ENCODE measurements around the gene ELOF1. TPM values are rescaled to one million over a fixed set of nuclear protein-coding genes. Genes with fewer than 3 reads are reported as not detected.
A peak's percentile ranks its signal among the peaks of the same experiment; 100 is the strongest.

ELOF1 gene
- total and polyA plus RNA-seq, 2 of the 13 experiments (the other 11 are each of a cell fraction or from before 2014, with no cell fraction given): 14.5 to 43.2 TPM

DNA sequence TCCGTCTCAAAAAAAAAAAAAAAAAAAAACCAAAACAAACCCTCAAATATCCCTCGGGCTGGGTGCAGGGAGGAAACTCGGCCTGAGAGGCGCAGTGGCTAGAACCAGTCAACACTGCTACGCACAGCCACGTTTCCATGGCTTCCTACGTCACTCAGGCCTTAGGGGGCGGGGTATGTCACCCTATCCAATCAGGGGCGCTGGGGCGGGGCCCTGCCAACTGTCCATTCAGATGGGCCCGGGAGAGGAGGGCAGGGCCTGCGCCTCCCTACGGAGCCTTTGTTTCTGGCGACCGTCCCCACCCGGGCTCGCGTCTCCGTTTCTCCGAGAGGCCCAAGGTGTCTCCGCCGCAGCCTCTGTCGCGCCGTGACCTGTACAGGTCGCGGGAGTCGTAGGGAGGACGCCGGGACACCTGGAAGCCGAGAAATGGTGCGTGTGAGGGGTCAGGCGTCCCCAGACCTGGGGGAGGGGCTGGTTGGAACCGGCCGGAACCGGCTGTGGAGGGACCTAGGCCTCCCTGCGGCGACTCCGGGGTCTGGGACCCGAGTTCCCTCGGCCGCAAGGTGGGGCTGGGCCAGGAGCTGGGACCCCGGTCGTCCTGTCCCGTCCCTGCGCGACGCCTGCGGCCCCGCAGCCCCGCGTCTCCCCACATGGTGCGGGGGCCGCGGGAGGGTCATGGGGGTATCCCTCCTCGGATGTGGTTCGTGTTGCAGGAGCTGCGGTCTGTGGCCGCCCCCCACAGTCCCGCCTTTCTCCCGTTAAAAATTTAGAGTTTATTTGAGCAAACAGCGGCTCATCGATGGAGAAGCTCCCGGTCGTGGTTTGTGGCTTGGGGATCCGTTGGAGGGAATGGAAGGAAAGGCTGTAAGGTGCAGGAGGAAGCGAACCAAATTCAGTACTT lies 38.4 kb upstream of the ELOF1 start, which contains the start of gene ZNF627 (continued):
- TF ChIP-seq, protein P1, sequence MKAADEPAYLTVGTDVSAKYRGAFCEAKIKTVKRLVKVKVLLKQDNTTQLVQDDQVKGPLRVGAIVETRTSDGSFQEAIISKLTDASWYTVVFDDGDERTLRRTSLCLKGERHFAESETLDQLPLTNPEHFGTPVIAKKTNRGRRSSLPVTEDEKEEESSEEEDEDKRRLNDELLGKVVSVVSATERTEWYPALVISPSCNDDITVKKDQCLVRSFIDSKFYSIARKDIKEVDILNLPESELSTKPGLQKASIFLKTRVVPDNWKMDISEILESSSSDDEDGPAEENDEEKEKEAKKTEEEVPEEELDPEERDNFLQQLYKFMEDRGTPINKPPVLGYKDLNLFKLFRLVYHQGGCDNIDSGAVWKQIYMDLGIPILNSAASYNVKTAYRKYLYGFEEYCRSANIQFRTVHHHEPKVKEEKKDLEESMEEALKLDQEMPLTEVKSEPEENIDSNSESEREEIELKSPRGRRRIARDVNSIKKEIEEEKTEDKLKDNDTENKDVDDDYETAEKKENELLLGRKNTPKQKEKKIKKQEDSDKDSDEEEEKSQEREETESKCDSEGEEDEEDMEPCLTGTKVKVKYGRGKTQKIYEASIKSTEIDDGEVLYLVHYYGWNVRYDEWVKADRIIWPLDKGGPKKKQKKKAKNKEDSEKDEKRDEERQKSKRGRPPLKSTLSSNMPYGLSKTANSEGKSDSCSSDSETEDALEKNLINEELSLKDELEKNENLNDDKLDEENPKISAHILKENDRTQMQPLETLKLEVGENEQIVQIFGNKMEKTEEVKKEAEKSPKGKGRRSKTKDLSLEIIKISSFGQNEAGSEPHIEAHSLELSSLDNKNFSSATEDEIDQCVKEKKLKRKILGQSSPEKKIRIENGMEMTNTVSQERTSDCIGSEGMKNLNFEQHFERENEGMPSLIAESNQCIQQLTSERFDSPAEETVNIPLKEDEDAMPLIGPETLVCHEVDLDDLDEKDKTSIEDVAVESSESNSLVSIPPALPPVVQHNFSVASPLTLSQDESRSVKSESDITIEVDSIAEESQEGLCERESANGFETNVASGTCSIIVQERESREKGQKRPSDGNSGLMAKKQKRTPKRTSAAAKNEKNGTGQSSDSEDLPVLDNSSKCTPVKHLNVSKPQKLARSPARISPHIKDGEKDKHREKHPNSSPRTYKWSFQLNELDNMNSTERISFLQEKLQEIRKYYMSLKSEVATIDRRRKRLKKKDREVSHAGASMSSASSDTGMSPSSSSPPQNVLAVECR (CRISPR knock-in tag; IDR thresholded peaks at IDR 0.05; ENCODE audit: borderline replicate concordance): peak; percentile 91; the same call in 1 of the 2 replicates
- TF ChIP-seq FLYWCH1 (CRISPR knock-in tag; IDR thresholded peaks at IDR 0.05): no peak
- TF ChIP-seq, protein P2, sequence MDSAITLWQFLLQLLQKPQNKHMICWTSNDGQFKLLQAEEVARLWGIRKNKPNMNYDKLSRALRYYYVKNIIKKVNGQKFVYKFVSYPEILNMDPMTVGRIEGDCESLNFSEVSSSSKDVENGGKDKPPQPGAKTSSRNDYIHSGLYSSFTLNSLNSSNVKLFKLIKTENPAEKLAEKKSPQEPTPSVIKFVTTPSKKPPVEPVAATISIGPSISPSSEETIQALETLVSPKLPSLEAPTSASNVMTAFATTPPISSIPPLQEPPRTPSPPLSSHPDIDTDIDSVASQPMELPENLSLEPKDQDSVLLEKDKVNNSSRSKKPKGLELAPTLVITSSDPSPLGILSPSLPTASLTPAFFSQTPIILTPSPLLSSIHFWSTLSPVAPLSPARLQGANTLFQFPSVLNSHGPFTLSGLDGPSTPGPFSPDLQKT (CRISPR knock-in tag; IDR thresholded peaks at IDR 0.05; ENCODE audit: borderline replicate concordance): no peak
- TF ChIP-seq CCAR2 (optimal IDR thresholded peaks at IDR 0.05; ENCODE audit: low read depth, low read length): no peak
- TF ChIP-seq, protein P3, sequence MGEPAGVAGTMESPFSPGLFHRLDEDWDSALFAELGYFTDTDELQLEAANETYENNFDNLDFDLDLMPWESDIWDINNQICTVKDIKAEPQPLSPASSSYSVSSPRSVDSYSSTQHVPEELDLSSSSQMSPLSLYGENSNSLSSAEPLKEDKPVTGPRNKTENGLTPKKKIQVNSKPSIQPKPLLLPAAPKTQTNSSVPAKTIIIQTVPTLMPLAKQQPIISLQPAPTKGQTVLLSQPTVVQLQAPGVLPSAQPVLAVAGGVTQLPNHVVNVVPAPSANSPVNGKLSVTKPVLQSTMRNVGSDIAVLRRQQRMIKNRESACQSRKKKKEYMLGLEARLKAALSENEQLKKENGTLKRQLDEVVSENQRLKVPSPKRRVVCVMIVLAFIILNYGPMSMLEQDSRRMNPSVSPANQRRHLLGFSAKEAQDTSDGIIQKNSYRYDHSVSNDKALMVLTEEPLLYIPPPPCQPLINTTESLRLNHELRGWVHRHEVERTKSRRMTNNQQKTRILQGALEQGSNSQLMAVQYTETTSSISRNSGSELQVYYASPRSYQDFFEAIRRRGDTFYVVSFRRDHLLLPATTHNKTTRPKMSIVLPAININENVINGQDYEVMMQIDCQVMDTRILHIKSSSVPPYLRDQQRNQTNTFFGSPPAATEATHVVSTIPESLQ (CRISPR knock-in tag; conservative IDR thresholded peaks at IDR 0.05): no peak
- TF ChIP-seq ZNF737 (CRISPR knock-in tag; IDR thresholded peaks at IDR 0.05; ENCODE audit: borderline replicate concordance): peak; percentile 36; the same call in 1 of the 2 replicates
- peak; percentile 88; the same call in 1 of the 2 replicates for TF ChIP-seq ZNF451 (CRISPR knock-in tag; IDR thresholded peaks at IDR 0.05)
- TF ChIP-seq, protein P4, sequence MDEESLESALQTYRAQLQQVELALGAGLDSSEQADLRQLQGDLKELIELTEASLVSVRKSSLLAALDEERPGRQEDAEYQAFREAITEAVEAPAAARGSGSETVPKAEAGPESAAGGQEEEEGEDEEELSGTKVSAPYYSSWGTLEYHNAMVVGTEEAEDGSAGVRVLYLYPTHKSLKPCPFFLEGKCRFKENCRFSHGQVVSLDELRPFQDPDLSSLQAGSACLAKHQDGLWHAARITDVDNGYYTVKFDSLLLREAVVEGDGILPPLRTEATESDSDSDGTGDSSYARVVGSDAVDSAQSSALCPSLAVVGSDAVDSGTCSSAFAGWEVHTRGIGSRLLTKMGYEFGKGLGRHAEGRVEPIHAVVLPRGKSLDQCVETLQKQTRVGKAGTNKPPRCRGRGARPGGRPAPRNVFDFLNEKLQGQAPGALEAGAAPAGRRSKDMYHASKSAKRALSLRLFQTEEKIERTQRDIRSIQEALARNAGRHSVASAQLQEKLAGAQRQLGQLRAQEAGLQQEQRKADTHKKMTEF (CRISPR knock-in tag; IDR thresholded peaks at IDR 0.05): peak; percentile 82; the same call in 1 of the 2 replicates
- TF ChIP-seq, protein P5, sequence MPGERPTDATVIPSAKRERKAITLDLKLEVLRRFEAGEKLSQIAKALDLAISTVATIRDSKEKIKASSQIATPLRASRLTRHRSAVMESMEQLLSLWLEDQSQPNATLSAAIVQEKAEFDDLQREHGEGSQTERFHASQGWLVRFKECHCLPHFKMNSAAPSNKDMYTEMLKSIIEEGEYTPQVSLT (CRISPR knock-in tag; IDR thresholded peaks at IDR 0.05; ENCODE audit: borderline replicate concordance, low read depth): no peak
- TF ChIP-seq, protein P6, sequence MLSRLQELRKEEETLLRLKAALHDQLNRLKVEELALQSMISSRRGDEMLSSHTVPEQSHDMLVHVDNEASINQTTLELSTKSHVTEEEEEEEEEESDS (CRISPR knock-in tag; IDR thresholded peaks at IDR 0.05; ENCODE audit: borderline replicate concordance): no peak
- no peak for TF ChIP-seq HNRNPUL1 (IDR thresholded peaks at IDR 0.05; ENCODE audit: low read depth, low read length)
- peak; percentile 83; the same call in 1 of the 2 replicates for TF ChIP-seq ZNF556 (CRISPR knock-in tag; IDR thresholded peaks at IDR 0.05; ENCODE audit: borderline replicate concordance)
- no peak for TF ChIP-seq FIP1L1 (IDR thresholded peaks at IDR 0.05; ENCODE audit: borderline replicate concordance, insufficient read depth, low read depth, low read length)
- TF ChIP-seq MAF1 (CRISPR knock-in tag; IDR thresholded peaks at IDR 0.05; ENCODE audit: borderline replicate concordance): no peak
- peak; percentile 86 for TF ChIP-seq DR1 (CRISPR knock-in tag; IDR thresholded peaks at IDR 0.05)
- TF ChIP-seq U2AF1 (optimal IDR thresholded peaks at IDR 0.05; ENCODE audit: low read depth, low read length): no peak
- TF ChIP-seq AGO2 (optimal IDR thresholded peaks at IDR 0.05; ENCODE audit: low read depth, low read length): peak; percentile 88
